NOMO-1 (cell line): ENCODE measurements around the gene ERGIC1.
"Not testable (repeated sequence)": the region's sequence is repeated elsewhere in the genome, so short reads cannot be mapped to it uniquely, and the experiment has no call there.

Experiments used
- DNase-seq, 2 experiments: peaks; one replicate each; lab custom pipeline; 2025; ENCODE audit not compliant: unreplicated experiment in 2 of 2; lab: John Stamatoyannopoulos, UW

The ERGIC1 gene

GRCh38 chr5:172845154-172845553 is 11.1 kb downstream of the ERGIC1 start:
- no peak for DNase-seq

DNA sequence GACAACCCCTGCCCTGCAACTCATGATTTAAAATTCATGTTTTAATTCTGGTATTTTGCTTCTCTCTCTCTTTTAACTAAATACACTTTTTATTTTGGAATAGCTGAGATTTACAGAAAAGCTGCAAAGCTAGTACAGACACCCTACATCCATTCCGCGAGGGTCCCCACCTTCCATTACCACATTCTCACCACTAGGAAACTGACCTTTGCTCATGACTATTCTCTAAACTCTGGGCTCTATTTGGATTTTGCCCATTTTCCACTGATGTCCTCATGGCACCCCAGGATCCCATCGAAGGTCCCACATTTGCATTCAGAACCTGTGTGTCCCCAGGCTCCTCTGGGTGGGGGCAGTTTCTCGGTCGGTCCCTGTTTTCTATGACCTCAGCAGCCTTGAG is 11.5 kb downstream of the ERGIC1 start:
- no peak for DNase-seq

DNA sequence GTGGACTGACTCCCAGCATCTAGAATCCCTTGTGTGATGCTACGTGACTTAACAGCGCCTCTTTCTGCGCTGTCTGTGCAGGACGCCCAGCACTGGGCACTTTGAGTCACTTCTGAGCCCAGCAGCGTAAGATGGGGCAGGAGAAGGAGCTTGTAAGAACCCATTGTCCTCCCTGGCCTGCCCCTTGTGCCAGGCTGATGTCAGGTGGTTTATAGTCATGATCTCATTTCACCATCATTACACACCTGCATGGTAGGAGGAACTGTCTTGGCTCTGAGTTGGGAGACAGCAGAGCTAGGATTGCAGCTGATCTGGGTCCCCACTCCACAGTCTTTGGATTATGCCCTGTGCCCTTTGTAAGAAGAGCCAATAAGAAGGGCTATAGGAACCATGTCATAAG is 12.2 kb downstream of the ERGIC1 start:
- DNase-seq, result no peak

DNA sequence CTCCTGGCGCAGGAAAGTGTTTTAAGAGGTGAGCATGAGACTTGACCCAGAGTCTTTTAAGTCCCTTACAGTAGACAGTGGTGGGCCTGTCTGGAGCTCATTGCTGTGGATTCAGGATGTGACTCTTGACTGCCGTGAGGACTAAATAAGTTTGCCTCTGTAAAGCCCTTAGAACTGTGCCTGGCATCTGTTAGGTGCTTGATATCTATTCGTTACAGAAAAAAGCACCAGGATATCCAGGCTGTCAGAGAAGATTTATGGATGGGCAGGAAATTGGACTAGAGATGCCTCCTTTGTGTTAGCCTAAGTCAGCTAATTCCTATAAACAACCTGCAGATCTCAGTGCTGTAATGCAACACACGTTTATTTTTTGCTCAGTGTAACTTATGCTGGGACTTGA is 12.6 kb downstream of the ERGIC1 start:
- no peak for DNase-seq

DNA sequence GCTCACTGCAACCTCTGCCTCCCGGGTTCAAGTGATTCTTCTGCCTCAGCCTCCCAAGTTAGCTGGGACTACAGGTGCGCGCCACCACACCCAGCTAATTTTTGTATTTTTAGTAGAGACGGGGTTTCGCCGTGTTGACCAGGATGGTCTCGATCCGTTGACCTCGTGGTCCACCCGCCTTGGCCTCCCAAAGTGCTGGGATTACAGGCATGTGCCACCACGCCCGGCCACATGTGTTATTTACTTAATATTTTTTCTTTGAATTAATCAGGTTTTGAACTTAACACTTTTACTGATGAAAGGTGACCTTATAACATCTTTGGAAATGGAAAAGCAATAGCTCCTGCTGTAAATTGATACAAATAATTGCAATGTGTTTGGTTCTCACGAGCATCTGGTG is 13.5 kb downstream of the ERGIC1 start:
- DNase-seq, result not testable (repeated sequence)

GRCh38 chr5:172848419-172848818 is 14.4 kb downstream of the ERGIC1 start:
- DNase-seq, result no peak

DNA sequence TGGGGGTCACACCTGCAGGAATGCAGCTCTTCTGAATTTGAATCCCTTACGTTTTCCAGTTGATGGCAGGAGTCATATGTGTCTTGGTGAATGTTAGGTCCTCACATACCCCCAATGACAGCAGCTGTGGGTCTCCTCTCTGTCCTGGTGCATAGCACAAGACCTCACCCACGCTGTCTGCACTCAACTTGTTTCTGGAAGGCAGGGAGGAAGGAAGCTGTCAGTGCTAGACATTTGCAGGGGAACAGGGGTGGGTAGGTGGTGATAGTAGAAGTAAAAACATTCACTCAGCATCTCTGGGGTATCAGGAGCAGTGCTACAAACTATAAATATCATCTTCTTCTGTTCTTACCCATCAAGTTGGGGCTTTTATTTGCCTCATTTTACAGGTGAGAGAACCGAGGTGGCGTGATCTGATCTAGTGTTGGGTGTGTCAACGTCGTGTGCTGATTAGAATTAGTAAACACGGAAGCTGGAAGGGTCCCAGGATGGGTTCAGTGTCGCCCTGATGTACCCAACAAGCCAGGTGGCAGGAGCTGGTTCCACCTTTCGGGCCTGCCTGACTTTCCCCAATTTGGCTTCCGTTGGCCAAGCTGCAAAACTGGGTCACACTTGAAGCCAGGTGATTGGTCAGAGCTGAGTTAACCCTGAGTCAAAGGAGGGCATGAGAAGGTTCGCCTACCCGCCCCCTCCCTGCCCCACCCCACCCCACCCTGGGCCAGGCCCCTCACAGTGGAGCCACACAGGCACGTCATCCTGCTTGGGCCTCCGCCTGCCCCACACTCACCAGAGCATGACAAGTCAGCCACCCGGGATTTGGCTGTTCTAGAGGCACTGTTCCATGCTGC is 15.8 kb downstream of the ERGIC1 start:
- no peak for DNase-seq

GRCh38 chr5:172850454-172850797 is 16.4 kb downstream of the ERGIC1 start:
- DNase-seq, result no peak

- not testable (repeated sequence) for DNase-seq
Measured at GRCh38 chr5:172851254-172851653, 17.2 kb downstream of the ERGIC1 start.

DNA sequence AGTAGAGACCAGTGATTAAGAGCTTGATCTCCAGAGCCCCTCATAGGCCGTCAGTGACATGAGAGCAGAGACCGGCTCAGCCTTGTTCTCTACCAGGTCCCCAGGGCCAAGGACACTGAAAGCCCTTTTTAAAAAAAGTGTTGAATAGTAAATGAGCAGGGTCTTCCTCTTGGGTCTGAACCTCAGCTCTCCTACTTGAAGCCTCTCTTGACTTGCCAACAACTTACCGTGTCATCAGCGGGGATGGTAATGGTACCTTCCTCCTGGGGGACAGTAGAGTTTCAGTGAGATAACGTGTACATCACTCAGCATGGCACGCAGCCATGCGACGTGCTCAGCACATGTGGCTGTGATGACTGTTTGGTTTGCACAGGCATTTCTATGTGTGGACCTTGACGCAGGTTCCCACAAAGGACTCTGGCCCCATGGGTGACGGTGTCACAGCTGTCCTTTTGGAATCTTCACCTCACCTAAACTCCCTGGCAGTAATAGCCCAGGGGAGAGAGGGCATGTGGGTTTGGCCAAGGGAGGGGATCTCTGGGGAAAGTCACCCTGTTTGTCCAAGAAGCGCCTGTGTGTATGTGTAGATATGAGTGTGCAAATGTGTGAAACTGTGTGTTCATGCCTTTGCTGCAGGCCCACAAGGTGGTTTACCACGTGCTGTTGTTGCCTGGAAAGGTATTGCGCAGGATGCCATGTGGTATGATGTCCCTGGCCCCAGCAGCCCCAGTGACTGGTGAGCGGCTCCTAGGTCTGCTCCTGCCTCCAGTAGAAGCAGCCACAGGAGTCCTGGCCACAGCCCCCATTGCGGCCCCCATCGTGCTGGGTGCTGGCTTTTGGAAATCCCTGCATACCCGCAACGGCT is 18.7 kb downstream of the ERGIC1 start:
- no peak for DNase-seq

GRCh38 chr5:172853355-172853975 is 19.4 kb downstream of the ERGIC1 start:
- no peak for DNase-seq

DNA sequence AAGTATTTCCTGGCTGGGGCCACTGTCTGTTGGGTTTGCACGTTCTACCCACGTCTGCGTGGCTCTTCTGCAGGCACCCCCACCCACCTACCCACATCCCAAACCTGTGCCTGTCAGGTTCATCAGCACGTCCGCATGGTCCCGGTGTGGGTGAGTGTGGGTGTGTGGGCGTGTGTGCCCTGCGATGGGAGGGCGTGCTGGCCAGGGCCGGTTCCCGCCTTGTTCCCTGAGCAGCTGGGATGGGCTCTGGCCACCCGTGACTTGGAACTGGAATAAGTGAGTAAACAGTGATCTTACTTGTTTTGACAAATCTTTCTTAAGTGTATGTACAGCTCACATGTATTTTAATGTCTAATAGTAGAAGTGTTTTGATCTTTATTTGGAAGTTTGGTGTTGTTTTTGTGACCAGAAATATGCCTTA is 20.4 kb downstream of the ERGIC1 start:
- DNase-seq, result no peak

DNA sequence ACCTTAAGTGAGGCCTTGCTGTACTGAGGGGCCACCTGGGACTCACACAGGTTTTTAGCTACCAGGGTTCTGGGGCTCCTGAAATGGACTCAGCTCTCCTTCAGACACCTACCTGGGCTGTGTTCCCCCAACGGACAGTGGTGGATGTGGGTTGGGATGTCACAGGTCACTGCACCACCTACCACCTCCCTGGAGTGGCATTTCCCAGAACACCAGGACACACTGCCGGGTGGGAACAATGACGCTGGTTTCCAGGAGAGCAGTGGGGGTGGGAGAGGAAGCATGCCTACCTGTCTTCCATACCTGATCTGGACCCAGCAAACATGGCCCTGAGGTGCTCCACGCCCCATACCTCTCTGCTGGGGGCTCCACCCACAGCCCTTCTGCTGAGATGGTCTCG is 20.9 kb downstream of the ERGIC1 start:
- no peak for DNase-seq

GRCh38 chr5:172855597-172856292 is 21.7 kb downstream of the ERGIC1 start:
- no peak for DNase-seq

DNA sequence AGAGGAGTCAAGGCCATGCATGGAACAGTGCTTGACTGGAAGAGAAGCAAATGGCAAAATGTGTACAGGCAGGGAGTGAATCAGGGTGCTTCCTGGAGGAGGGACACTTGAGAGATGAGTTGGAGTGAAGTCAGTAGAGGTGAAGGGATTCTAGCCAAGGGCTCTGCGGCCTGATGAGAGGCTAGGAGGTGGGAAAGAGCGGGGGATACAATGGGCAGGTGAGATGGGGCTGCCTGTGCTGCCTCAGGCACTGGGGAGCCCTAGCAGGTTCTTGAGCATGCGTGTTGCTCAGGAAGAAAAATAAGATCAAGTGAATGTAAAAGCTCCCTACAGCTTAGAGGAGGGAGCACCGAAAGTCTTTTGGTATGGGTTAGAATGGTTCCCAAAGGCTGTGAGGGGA is 22.3 kb downstream of the ERGIC1 start:
- no peak for DNase-seq

DNA sequence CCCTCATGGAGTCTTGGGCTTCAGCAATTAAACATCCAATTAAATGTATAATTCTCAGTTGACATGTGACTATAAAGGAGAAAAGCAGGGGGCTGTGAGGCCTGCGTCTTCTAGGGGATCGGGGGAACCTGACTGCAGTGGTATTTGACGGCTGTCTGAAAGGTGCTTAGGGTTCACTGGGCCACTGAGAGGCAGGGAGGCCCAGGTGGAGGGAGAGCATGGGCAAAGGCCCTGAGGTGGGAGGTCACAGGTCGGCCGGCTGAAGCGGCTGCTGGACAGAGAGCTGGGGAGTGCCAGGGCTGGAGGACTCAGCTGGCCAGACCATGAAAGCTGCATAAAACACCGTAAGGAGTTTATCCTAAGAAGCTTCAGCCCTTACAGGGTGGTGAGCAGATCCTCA is 23.9 kb downstream of the ERGIC1 start:
- DNase-seq, result no peak

DNA sequence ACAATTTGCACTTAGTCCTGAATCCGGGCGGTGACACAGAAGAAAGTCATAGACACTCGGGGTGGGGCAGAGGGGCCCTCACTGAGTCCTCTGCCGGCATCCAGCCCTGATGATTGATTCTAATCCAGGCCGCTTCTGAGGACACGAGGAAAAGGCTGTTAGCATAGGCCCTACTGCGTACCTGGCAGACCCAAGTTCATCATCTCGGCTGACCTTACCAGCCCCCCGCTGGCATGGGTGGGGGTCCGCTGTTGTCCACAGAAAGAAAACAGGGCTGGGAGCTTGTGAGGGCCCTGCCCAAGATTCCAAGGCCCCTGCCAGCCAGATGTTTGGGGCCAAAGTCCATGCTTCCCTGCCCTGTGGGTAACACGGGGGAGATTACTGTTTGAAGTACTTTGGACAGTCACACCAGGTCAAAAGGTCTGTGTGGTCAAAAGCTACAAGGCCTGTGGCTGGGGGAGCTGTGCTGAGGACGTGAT is 24.5 kb downstream of the ERGIC1 start:
- no peak for DNase-seq

GRCh38 chr5:172858990-172859811 is 25.1 kb downstream of the ERGIC1 start:
- DNase-seq, result no peak

DNA sequence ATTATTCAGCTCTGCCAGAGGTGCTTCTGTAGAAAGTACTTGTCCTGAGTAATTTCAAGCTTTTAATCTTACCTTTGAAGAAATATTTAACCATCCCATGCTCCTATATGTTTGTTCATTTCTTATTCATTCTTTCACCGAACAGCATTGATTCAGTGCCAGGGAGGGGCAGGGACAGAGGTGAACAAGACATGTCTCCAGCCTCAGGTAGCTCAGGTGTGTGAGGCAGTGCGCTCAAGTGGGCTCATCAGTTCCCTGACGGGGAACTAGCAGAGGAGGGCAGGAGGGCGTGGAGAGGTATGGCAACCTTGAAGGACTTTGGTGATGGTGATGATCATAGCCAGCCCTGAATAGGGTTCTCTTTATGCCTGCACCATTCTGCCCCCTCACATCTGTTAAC is 25.9 kb downstream of the ERGIC1 start:
- DNase-seq, result no peak
